Liver (tissue), 9 donors: ENCODE measurements around the gene LRRC2. TPM values are rescaled to one million over a fixed set of nuclear protein-coding genes. Genes with fewer than 3 reads are reported as not detected.

Source experiments
- DNase-seq: peaks from one replicate; pipeline ENCODE4 v3.0.0-alpha.2; 2017; ENCODE audit warnings: low spot score
- H3K27ac ChIP-seq, 2 donors: one replicate each; pipeline ENCODE4 v1.7.0; 2013; ENCODE audit warnings: inconsistent platforms in 2 of 2, low read length in 2 of 2, control low read depth in 1 of 2, low read depth in 1 of 2, mild to moderate bottlenecking in 1 of 2
- H3K27me3 ChIP-seq, 4 donors: one replicate each; pipeline versions ENCODE4 v1.6.1 to v1.7.0; 2013; ENCODE audit warnings: low read length in 3 of 4, inconsistent platforms in 1 of 4, mild to moderate bottlenecking in 1 of 4, moderate library complexity in 1 of 4; ENCODE audit not compliant: control insufficient read depth in 4 of 4, insufficient read depth in 4 of 4
- H3K36me3 ChIP-seq, 4 donors: one replicate each; pipeline versions ENCODE4 v1.6.1 to v1.7.0; 2013; ENCODE audit warnings: low read length in 3 of 4, mild to moderate bottlenecking in 3 of 4, low read depth in 1 of 4, moderate library complexity in 1 of 4; ENCODE audit not compliant: control insufficient read depth in 4 of 4, insufficient read depth in 3 of 4
- H3K4me1 ChIP-seq, 4 donors: one replicate each; pipeline versions ENCODE4 v1.6.1 to v1.7.0; 2013; ENCODE audit warnings: low read length in 3 of 4, mild to moderate bottlenecking in 3 of 4, moderate library complexity in 1 of 4; ENCODE audit not compliant: control insufficient read depth in 4 of 4, insufficient read depth in 4 of 4
- H3K4me3 ChIP-seq, 3 donors: one replicate each; pipeline versions ENCODE4 v1.6.1 to v1.7.0; 2013; ENCODE audit warnings: low read length in 3 of 3, control low read depth in 1 of 3, low read depth in 1 of 3, mild to moderate bottlenecking in 1 of 3
- H3K9ac ChIP-seq, 2 donors: one replicate each; pipeline ENCODE4 v1.7.0; 2013; ENCODE audit warnings: low read length in 2 of 2, mild to moderate bottlenecking in 2 of 2, moderate library complexity in 2 of 2, control low read depth in 1 of 2, low read depth in 1 of 2
- H3K9me3 ChIP-seq, 4 donors: one replicate each; pipeline versions ENCODE4 v1.6.1 to v1.7.0; 2013; ENCODE audit warnings: low read length in 3 of 4; ENCODE audit not compliant: control insufficient read depth in 4 of 4
- EGR1 ChIP-seq, 2 donors: IDR thresholded peaks; 2 replicates each; pipeline ENCODE4 v1.6.1; 2016 to 2018; ENCODE audit warnings: antibody characterized with exemption in 2 of 2, low read depth in 2 of 2
- FOXA1 ChIP-seq: IDR thresholded peaks from 2 replicates; pipeline ENCODE4 v1.6.1; 2016; ENCODE audit warnings: antibody characterized with exemption
- FOXA2 ChIP-seq: IDR thresholded peaks from 2 replicates; pipeline ENCODE4 v1.6.1; 2016; ENCODE audit warnings: antibody characterized with exemption
- GABPA ChIP-seq, 2 donors: IDR thresholded peaks in 1 of 2; conservative IDR thresholded peaks in 1 of 2; 2 replicates each; pipeline ENCODE4 v1.6.1; 2016; ENCODE audit warnings: antibody characterized with exemption in 2 of 2, mild to moderate bottlenecking in 1 of 2, moderate library complexity in 1 of 2
- HNF4A ChIP-seq, 2 donors: conservative IDR thresholded peaks; 2 replicates each; pipeline ENCODE4 v1.6.1; 2016; ENCODE audit warnings: antibody characterized with exemption in 2 of 2, mild to moderate bottlenecking in 2 of 2
- HNF4G ChIP-seq: IDR thresholded peaks from 2 replicates; pipeline ENCODE4 v1.6.1; 2016; ENCODE audit warnings: antibody characterized with exemption
- JUND ChIP-seq, 2 donors: IDR thresholded peaks; 2 replicates each; pipeline ENCODE4 v1.6.1; 2016; ENCODE audit warnings: antibody characterized with exemption in 2 of 2
- NR2F2 ChIP-seq: IDR thresholded peaks from 2 replicates; pipeline ENCODE4 v1.6.1; 2016; ENCODE audit warnings: antibody characterized with exemption
- RAD21 ChIP-seq, 2 donors: IDR thresholded peaks; 2 replicates each; pipeline ENCODE4 v1.6.1; 2016; ENCODE audit warnings: antibody characterized with exemption in 2 of 2, mild to moderate bottlenecking in 2 of 2
- RXRA ChIP-seq, 2 donors: IDR thresholded peaks; 2 replicates each; pipeline ENCODE4 v1.6.1; 2017 to 2018; ENCODE audit warnings: antibody characterized with exemption in 2 of 2, mild to moderate bottlenecking in 1 of 2
- SP1 ChIP-seq: IDR thresholded peaks from 2 replicates; pipeline ENCODE4 v1.6.1; 2018; ENCODE audit warnings: antibody characterized with exemption, mild to moderate bottlenecking
- YY1 ChIP-seq: IDR thresholded peaks from 2 replicates; pipeline ENCODE4 v1.6.1; 2016; ENCODE audit warnings: antibody characterized with exemption, mild to moderate bottlenecking
- WGBS: extraction: QIAGEN DNeasy Blood & Tissue Kit; methylation state at CpG from one replicate; pipeline ENCODE4 v1.1.7; 2013; 5-methylcytosine and 5-hydroxymethylcytosine counted together
- polyA plus RNA-seq, 2 donors: library from polyadenylated mRNA; stranded (reverse) in 1 of 2; unstranded in 1 of 2; fragments of 200-250 nt in 1 of 2; fragments of >200 nt in 1 of 2; fragmentation: Nextera tagmentation in 1 of 2; extraction: Ambion mirVana in 1 of 2; gene quantifications; one replicate each; pipeline versions ENCODE4 v1.2.1 to v1.2.3, GENCODE V29; 2013 to 2015
- total RNA-seq, 2 donors: library from RNA; depleted of rRNA; stranded (reverse); fragments of >200 nt; gene quantifications; one replicate each; pipeline ENCODE4 v1.2.3, GENCODE V29; 2014
- TF ChIP-seq, protein P1 (sequence below): IDR thresholded peaks from 2 replicates; pipeline ENCODE4 v1.6.1; 2016; ENCODE audit warnings: antibody characterized with exemption
- TF ChIP-seq, protein P2 (sequence below): IDR thresholded peaks from 2 replicates; pipeline ENCODE4 v1.6.1; 2016; ENCODE audit warnings: antibody characterized with exemption
- TF ChIP-seq, protein P3 (sequence below): IDR thresholded peaks from 2 replicates; pipeline ENCODE4 v1.6.1; 2016; ENCODE audit warnings: antibody characterized with exemption, mild to moderate bottlenecking
- TF ChIP-seq, protein P4 (sequence below): IDR thresholded peaks from 2 replicates; pipeline ENCODE4 v1.6.1; 2016; ENCODE audit warnings: antibody characterized with exemption
- TF ChIP-seq, protein P5 (sequence below): fragments of 150-350 bp; IDR thresholded peaks from 2 replicates; pipeline ENCODE4 v1.5.1; 2017; ENCODE audit warnings: improper control_type of control experiment, low read depth, low read length; ENCODE audit not compliant: missing input control
- donor health status: healthy.
- donor health status: healthy.
- donor health status: healthy.
- donor health status: healthy.
- donor health status: healthy.

Gene LRRC2
- total and polyA plus RNA-seq, 4 donors = 0.93 to 7.6 (median 4.2) TPM

DNA sequence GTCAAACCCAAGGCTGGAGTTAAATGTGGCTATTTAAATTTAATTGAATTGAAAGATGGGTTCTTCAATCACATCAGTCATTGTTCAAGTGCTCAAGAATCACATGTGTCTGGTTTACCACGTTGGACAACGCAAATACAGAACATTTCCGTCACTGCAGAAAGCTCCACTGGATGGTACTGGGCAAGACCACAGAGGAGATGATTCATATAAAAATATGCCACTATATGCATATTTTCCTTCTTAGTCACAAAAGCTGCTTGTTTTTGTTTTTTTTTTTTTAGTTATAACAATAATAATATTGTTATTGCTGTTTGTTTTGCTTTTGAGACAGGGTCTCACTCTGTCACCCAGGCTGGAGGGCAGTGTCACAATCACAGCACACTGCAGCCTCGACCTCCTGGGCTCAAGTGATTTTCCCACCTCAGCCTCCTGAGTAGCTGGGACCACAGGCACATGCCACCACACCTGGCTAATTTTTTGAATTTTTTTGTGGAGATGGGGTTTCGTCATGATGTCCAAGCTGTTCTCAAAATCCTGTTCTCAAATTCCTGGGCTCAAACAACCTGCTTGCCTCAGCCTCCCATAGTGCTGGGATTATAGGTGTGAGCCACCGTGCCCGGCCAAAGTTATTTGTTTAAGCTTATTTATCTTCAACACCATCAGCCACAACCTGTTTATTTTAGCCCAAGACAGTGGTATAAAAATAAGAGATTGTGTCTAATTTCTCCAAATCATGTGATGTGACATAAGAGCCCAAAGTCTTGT lies 48.9 kb downstream of the LRRC2 start:
- no peaks in the 10 kb centered on the region for H3K27me3 ChIP-seq
- no peak overlapping the region for H3K27ac ChIP-seq
- H3K9me3 ChIP-seq = no peaks in the 10 kb centered on the region
- no peak overlapping the region for H3K9ac ChIP-seq
- WGBS = 91% methylated on average over 7 of the region's 7 CpGs
- H3K36me3 ChIP-seq = peaks cover 0 to 3% (median 2%) of the 10 kb centered on the region in 4 donors
- H3K4me3 ChIP-seq = no peak overlapping the region
- no peak for DNase-seq
- no peak for TF ChIP-seq RAD21 (IDR thresholded peaks at IDR 0.05)
- TF ChIP-seq, protein P1, sequence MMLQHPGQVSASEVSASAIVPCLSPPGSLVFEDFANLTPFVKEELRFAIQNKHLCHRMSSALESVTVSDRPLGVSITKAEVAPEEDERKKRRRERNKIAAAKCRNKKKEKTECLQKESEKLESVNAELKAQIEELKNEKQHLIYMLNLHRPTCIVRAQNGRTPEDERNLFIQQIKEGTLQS = no peak
- TF ChIP-seq, protein P2, sequence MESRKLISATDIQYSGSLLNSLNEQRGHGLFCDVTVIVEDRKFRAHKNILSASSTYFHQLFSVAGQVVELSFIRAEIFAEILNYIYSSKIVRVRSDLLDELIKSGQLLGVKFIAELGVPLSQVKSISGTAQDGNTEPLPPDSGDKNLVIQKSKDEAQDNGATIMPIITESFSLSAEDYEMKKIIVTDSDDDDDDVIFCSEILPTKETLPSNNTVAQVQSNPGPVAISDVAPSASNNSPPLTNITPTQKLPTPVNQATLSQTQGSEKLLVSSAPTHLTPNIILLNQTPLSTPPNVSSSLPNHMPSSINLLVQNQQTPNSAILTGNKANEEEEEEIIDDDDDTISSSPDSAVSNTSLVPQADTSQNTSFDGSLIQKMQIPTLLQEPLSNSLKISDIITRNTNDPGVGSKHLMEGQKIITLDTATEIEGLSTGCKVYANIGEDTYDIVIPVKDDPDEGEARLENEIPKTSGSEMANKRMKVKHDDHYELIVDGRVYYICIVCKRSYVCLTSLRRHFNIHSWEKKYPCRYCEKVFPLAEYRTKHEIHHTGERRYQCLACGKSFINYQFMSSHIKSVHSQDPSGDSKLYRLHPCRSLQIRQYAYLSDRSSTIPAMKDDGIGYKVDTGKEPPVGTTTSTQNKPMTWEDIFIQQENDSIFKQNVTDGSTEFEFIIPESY = no peak
- TF ChIP-seq FOXA1 = no peak
- no peak for TF ChIP-seq RXRA (IDR thresholded peaks at IDR 0.05)
- TF ChIP-seq, protein P3, sequence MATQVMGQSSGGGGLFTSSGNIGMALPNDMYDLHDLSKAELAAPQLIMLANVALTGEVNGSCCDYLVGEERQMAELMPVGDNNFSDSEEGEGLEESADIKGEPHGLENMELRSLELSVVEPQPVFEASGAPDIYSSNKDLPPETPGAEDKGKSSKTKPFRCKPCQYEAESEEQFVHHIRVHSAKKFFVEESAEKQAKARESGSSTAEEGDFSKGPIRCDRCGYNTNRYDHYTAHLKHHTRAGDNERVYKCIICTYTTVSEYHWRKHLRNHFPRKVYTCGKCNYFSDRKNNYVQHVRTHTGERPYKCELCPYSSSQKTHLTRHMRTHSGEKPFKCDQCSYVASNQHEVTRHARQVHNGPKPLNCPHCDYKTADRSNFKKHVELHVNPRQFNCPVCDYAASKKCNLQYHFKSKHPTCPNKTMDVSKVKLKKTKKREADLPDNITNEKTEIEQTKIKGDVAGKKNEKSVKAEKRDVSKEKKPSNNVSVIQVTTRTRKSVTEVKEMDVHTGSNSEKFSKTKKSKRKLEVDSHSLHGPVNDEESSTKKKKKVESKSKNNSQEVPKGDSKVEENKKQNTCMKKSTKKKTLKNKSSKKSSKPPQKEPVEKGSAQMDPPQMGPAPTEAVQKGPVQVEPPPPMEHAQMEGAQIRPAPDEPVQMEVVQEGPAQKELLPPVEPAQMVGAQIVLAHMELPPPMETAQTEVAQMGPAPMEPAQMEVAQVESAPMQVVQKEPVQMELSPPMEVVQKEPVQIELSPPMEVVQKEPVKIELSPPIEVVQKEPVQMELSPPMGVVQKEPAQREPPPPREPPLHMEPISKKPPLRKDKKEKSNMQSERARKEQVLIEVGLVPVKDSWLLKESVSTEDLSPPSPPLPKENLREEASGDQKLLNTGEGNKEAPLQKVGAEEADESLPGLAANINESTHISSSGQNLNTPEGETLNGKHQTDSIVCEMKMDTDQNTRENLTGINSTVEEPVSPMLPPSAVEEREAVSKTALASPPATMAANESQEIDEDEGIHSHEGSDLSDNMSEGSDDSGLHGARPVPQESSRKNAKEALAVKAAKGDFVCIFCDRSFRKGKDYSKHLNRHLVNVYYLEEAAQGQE = no peak
- no peaks in the 10 kb centered on the region for H3K4me1 ChIP-seq

DNA sequence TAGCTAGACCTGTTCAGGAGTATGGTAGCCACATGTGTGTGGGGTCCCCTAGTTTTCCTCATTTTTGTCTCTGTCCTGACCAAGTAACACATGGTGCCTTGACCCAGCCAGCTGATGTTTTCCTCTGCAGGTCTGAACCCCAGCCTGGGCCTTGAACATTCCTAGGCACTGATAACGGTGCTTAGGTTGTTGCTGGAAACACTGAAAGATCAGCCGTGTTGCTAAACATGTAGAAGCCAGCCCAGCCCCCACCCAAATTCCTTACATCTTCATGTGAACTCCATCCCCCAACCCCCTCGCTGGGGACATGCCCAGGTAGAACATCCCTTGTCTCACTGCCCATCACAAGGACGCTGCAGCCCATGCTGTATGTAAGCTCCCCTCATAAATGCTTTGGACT lies 49.6 kb downstream of the LRRC2 start:
- Histone ChIP-seq H3K36me3 (peaks cover 0 to 3% (median 2%) of the 10 kb centered on the region in 4 donors), H3K4me1 (no peaks in the 10 kb centered on the region), H3K27me3 (no peaks in the 10 kb centered on the region), H3K9me3 (no peaks in the 10 kb centered on the region), H3K27ac (no peak overlapping the region), H3K9ac (no peak overlapping the region), H3K4me3 (no peak overlapping the region)
- 97% methylated on average over 4 of the region's 4 CpGs for WGBS
- no peak for TF ChIP-seq RAD21 (IDR thresholded peaks at IDR 0.05)
- no peak for TF ChIP-seq HNF4G
- TF ChIP-seq, protein P3 = no peak
- no peak for TF ChIP-seq YY1
- no peak for TF ChIP-seq FOXA1
- TF ChIP-seq EGR1 (IDR thresholded peaks at IDR 0.05; ENCODE audit: low read depth in 2 of 2) = no peak
- TF ChIP-seq, protein P4, sequence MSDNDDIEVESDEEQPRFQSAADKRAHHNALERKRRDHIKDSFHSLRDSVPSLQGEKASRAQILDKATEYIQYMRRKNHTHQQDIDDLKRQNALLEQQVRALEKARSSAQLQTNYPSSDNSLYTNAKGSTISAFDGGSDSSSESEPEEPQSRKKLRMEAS = no peak
- TF ChIP-seq HNF4A (conservative IDR thresholded peaks at IDR 0.05) = no peak
- no peak for TF ChIP-seq NR2F2
- no peak for TF ChIP-seq SP1
- TF ChIP-seq, protein P2 = no peak
- TF ChIP-seq JUND (IDR thresholded peaks at IDR 0.05) = no peak
- TF ChIP-seq GABPA (IDR thresholded peaks at IDR 0.05 in 1 of 2, conservative IDR thresholded peaks at IDR 0.05 in 1 of 2) = no peak
- TF ChIP-seq FOXA2 = no peak
- no peak for TF ChIP-seq RXRA (IDR thresholded peaks at IDR 0.05)
- TF ChIP-seq, protein P5, sequence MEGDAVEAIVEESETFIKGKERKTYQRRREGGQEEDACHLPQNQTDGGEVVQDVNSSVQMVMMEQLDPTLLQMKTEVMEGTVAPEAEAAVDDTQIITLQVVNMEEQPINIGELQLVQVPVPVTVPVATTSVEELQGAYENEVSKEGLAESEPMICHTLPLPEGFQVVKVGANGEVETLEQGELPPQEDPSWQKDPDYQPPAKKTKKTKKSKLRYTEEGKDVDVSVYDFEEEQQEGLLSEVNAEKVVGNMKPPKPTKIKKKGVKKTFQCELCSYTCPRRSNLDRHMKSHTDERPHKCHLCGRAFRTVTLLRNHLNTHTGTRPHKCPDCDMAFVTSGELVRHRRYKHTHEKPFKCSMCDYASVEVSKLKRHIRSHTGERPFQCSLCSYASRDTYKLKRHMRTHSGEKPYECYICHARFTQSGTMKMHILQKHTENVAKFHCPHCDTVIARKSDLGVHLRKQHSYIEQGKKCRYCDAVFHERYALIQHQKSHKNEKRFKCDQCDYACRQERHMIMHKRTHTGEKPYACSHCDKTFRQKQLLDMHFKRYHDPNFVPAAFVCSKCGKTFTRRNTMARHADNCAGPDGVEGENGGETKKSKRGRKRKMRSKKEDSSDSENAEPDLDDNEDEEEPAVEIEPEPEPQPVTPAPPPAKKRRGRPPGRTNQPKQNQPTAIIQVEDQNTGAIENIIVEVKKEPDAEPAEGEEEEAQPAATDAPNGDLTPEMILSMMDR = no peak
- no peak for DNase-seq
